Endothelial cell of umbilical vein (primary cell): ENCODE measurements around the gene FGF12. TPM values are rescaled to one million over a fixed set of nuclear protein-coding genes. Genes with fewer than 3 reads are reported as not detected.

Experiments
- BruUV-seq: library from RNA; stranded (reverse); fragments of 400-500 nt; replicated peaks from 2 replicates; lab custom pipeline; 2021; lab: Mats Ljungman, UMichigan
- CTCF ChIA-PET: fragments of 300-600, 350-600 bp; sonication (Branson Sonifier 250); formaldehyde crosslinking; loops from one replicate; lab custom pipeline; 2021; ENCODE audit warnings: antibody characterized with exemption, inconsistent platforms; lab: Charles Lee
- POLR2A ChIA-PET: fragments of 300-600, 350-600 bp; sonication (Branson Sonifier 250); formaldehyde crosslinking; loops from one replicate; lab custom pipeline; 2021; ENCODE audit warnings: antibody characterized with exemption, inconsistent platforms; lab: Charles Lee
- DNase-seq: peaks from one replicate; pipeline ENCODE4 v3.0.0-alpha.2; 2011; ENCODE audit warnings: low read depth, low spot score
- FAIRE-seq: peaks from 2 replicates; lab custom pipeline; 2011; peaks lifted over from hg19 to GRCh38; lab: Jason Lieb, UNC
- H2AFZ ChIP-seq: 2 replicates; pipeline ENCODE4 v1.6.0; 2012; ENCODE audit warnings: low read depth, low read length, control low read depth, inconsistent platforms
- H3K27ac ChIP-seq: 2 replicates; pipeline ENCODE4 v1.5.1; 2011; ENCODE audit warnings: low read depth, mild to moderate bottlenecking, control low read depth, low read length, moderate library complexity; ENCODE audit not compliant: insufficient read depth
- H3K27me3 ChIP-seq, 2 experiments: 2 replicates each; pipeline versions ENCODE4 v1.6.0 to v1.6.1; 2011; ENCODE audit warnings: low read length in 2 of 2, mixed read lengths in 1 of 2; ENCODE audit not compliant: control insufficient read depth in 2 of 2, insufficient read depth in 2 of 2
- H3K36me3 ChIP-seq, 2 experiments: 2 replicates in 1 of 2; 3 replicates in 1 of 2; pipeline ENCODE4 v1.5.1; 2011; ENCODE audit warnings: low read length in 2 of 2, mild to moderate bottlenecking in 1 of 2, moderate library complexity in 1 of 2; ENCODE audit not compliant: control insufficient read depth in 2 of 2, insufficient read depth in 2 of 2; ENCODE audit errors: extremely low read depth in 1 of 2
- H3K4me1 ChIP-seq: 3 replicates; pipeline ENCODE4 v1.5.1; 2011; ENCODE audit warnings: mild to moderate bottlenecking, low read length; ENCODE audit not compliant: control insufficient read depth, insufficient read depth; ENCODE audit errors: extremely low read depth
- H3K4me2 ChIP-seq: 2 replicates; pipeline ENCODE4 v1.6.1; 2011; ENCODE audit warnings: low read length, control low read depth, mixed read lengths; ENCODE audit not compliant: insufficient read depth
- H3K4me3 ChIP-seq, 3 experiments: fragments of 200-600 bp in 1 of 3; sonication (generic), shearing (Covaris generic) in 1 of 3; replicated peaks in 1 of 3; 2 replicates each; pipeline ENCODE4 v1.5.1; 2011 to 2016; ENCODE audit warnings: control low read depth in 3 of 3, low read length in 3 of 3, mild to moderate bottlenecking in 2 of 3, inconsistent platforms in 1 of 3, low read depth in 1 of 3, moderate library complexity in 1 of 3; ENCODE audit not compliant: insufficient read depth in 1 of 3
- H3K79me2 ChIP-seq: 2 replicates; pipeline ENCODE4 v1.6.0; 2012; ENCODE audit warnings: low read length, inconsistent platforms; ENCODE audit not compliant: control insufficient read depth, insufficient read depth
- H3K9ac ChIP-seq: replicated peaks from 2 replicates; pipeline ENCODE3; 2011; ENCODE audit warnings: low read length, control low read depth; ENCODE audit not compliant: insufficient read depth; ENCODE audit errors: extremely low read depth
- H3K9me1 ChIP-seq: replicated peaks from 3 replicates; pipeline ENCODE4 v1.6.0; 2011; ENCODE audit warnings: mild to moderate bottlenecking, low read length; ENCODE audit not compliant: control insufficient read depth, insufficient read depth; ENCODE audit errors: extremely low read depth
- H3K9me3 ChIP-seq: replicated peaks from 2 replicates; pipeline ENCODE4 v1.5.1; 2012; ENCODE audit warnings: low read length, inconsistent platforms; ENCODE audit not compliant: control insufficient read depth, insufficient read depth
- H4K20me1 ChIP-seq: replicated peaks from 2 replicates; pipeline ENCODE3; 2011; ENCODE audit warnings: mild to moderate bottlenecking, low read length; ENCODE audit not compliant: control insufficient read depth, insufficient read depth; ENCODE audit errors: extremely low read depth
- EZH2 ChIP-seq: IDR thresholded peaks from 2 replicates; pipeline ENCODE4 v1.6.1; 2012; ENCODE audit warnings: borderline replicate concordance, low read depth, mild to moderate bottlenecking, moderate library complexity, low read length, inconsistent platforms; ENCODE audit not compliant: severe bottlenecking
- FOS ChIP-seq: IDR thresholded peaks from 2 replicates; pipeline ENCODE4 v1.6.1; 2011; ENCODE audit warnings: mild to moderate bottlenecking, low read length, moderate library complexity, borderline replicate concordance; ENCODE audit not compliant: insufficient read depth
- GATA2 ChIP-seq: IDR thresholded peaks from 2 replicates; pipeline ENCODE4 v1.7.0; 2011; ENCODE audit warnings: low read depth, mild to moderate bottlenecking, moderate library complexity, mixed read lengths, low read length; ENCODE audit not compliant: insufficient read length, insufficient read depth
- JUN ChIP-seq: IDR thresholded peaks from 2 replicates; pipeline ENCODE4 v1.6.1; 2011; ENCODE audit warnings: borderline replicate concordance, low read depth; ENCODE audit not compliant: insufficient read length, insufficient read depth
- MYC ChIP-seq: IDR thresholded peaks from one replicate; pipeline ENCODE4 v1.6.1; 2011; ENCODE audit warnings: mild to moderate bottlenecking, low read depth, low read length
- POLR2A ChIP-seq: IDR thresholded peaks from 2 replicates; pipeline ENCODE4 v1.6.1; 2012; ENCODE audit warnings: low read depth, mild to moderate bottlenecking, control low read depth, low read length
- POLR2AphosphoS5 ChIP-seq: IDR thresholded peaks from 2 replicates; pipeline ENCODE4 v1.6.1; 2012; ENCODE audit warnings: low read depth, mild to moderate bottlenecking, control low read depth, low read length, moderate library complexity; ENCODE audit not compliant: insufficient read depth
- dilution Hi-C: fragments of 300-500 bp; cut with MboI; formaldehyde crosslinking; loops from one replicate; pipeline ENCODE4 v1.15.0; 2019; ENCODE audit warnings: low sequenced_read_pairs; ENCODE audit not compliant: extremely low pct_ligation_motif_present
- intact Hi-C: fragments of 100-400 bp; cut with micrococcal nuclease; formaldehyde crosslinking; loops from one replicate; pipeline ENCODE4 v1.10.0; 2022
- polyA plus RNA-seq, 4 experiments: library from polyadenylated mRNA; depleted of rRNA in 3 of 4; stranded (reverse) in 3 of 4; unstranded in 1 of 4; fragments of >200 nt; gene quantifications; 2 replicates each; pipeline versions ENCODE4 v1.2.1 to v1.2.3, GENCODE V29; 2011 to 2012; ENCODE audit warnings: missing spikeins in 1 of 4
- total RNA-seq: library from RNA; stranded (reverse); gene quantifications from 2 replicates; pipeline ENCODE4 v1.2.3, GENCODE V29; 2021
- TF ChIP-seq, protein P1 (sequence below), 2 donors: IDR thresholded peaks; 1 replicate in 1 of 2; 2 replicates in 1 of 2; pipeline ENCODE4 v1.5.1; 2011; ENCODE audit warnings: low read length in 2 of 2, mild to moderate bottlenecking in 2 of 2, moderate library complexity in 2 of 2, control low read depth in 1 of 2, inconsistent platforms in 1 of 2, low read depth in 1 of 2; ENCODE audit not compliant: insufficient read depth in 1 of 2; ENCODE audit errors: extremely low read depth in 1 of 2
- TF ChIP-seq, protein P2 (sequence below): IDR thresholded peaks from 2 replicates; pipeline ENCODE4 v1.6.1; 2011; ENCODE audit not compliant: insufficient read depth, insufficient read length

The FGF12 gene
- total and polyA plus RNA-seq, 2 donors (not counting 3 experiments of a cell fraction or from before 2014, with no cell fraction given), result 0.72 to 2.5 TPM

DNA sequence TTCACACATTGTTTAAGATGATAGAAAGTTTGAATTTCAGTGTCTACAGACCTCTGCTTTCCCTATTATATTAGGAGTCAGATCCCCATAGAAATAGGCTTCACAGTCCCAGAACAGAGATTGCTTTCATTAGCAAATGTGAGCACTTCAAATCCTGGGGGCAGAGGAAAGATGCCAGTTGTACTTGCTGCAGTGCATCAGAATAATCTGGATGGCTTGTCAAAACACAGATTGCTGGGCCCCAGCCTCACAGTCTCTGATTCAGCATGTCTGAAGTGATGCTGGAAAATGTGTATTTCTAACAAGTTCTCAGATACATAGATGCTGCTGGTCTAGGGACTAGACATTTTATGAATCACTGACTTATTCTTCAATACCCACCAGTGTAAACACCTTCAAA, 375.2 kb downstream of the FGF12 start:
- Histone ChIP-seq H3K27me3 (no peaks in the 10 kb centered on the region), H4K20me1 (no peaks in the 10 kb centered on the region), H3K4me2 (no peak overlapping the region), H2AFZ (no peak overlapping the region), H3K79me2 (no peaks in the 10 kb centered on the region), H3K4me3 (no peak overlapping the region), H3K9me3 (no peaks in the 10 kb centered on the region), H3K9ac (no peak overlapping the region), H3K4me1 (no peaks in the 10 kb centered on the region), H3K27ac (no peak overlapping the region), H3K9me1 (peaks cover 2% of the 10 kb centered on the region), H3K36me3 (no peaks in the 10 kb centered on the region)
- no TSS peak for BruUV-seq
- no peak for FAIRE-seq
- ChIA-PET POLR2A (no interaction called here), CTCF (no interaction called here)
- no peak for TF ChIP-seq FOS
- TF ChIP-seq POLR2A, result no peak
- TF ChIP-seq POLR2AphosphoS5, result no peak
- TF ChIP-seq MYC, result no peak
- TF ChIP-seq, protein P1, sequence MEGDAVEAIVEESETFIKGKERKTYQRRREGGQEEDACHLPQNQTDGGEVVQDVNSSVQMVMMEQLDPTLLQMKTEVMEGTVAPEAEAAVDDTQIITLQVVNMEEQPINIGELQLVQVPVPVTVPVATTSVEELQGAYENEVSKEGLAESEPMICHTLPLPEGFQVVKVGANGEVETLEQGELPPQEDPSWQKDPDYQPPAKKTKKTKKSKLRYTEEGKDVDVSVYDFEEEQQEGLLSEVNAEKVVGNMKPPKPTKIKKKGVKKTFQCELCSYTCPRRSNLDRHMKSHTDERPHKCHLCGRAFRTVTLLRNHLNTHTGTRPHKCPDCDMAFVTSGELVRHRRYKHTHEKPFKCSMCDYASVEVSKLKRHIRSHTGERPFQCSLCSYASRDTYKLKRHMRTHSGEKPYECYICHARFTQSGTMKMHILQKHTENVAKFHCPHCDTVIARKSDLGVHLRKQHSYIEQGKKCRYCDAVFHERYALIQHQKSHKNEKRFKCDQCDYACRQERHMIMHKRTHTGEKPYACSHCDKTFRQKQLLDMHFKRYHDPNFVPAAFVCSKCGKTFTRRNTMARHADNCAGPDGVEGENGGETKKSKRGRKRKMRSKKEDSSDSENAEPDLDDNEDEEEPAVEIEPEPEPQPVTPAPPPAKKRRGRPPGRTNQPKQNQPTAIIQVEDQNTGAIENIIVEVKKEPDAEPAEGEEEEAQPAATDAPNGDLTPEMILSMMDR (IDR thresholded peaks at IDR 0.05; ENCODE audit: extremely low read depth in 1 of 2, insufficient read depth in 1 of 2, low read depth in 1 of 2, low read length in 2 of 2), result no peak
- no peak for TF ChIP-seq EZH2
- no peak for TF ChIP-seq JUN
- TF ChIP-seq GATA2, result no peak
- TF ChIP-seq, protein P2, sequence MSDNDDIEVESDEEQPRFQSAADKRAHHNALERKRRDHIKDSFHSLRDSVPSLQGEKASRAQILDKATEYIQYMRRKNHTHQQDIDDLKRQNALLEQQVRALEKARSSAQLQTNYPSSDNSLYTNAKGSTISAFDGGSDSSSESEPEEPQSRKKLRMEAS, result no peak
- dilution Hi-C loops, result no loop called here
- DNase-seq, result no peak
- intact Hi-C loops, result no loop called here
